Thyroid gland (tissue), 4 donors: ENCODE data around the gene SLC8B1. TPM values are rescaled to one million over a fixed set of nuclear protein-coding genes. Genes with fewer than 3 reads are reported as not detected.

Experiments used
- DNase-seq, 2 donors: peaks; one replicate each; pipeline ENCODE4 v3.0.0-alpha.2; 2019
- H3K27ac ChIP-seq, 3 donors: fragments of 200-600 bp; sonication (generic); 1 replicate in 2 of 3; 2 replicates in 1 of 3; pipeline ENCODE4 v1.5.1; 2016 to 2019; ENCODE audit warnings: mild to moderate bottlenecking in 1 of 3, moderate library complexity in 1 of 3
- H3K27me3 ChIP-seq: fragments of 200-600 bp; sonication (generic); one replicate; pipeline ENCODE4 v1.5.1; 2019
- H3K36me3 ChIP-seq, 2 donors: fragments of 200-600 bp; sonication (generic); one replicate each; pipeline ENCODE4 v1.5.1; 2016 to 2019
- H3K4me1 ChIP-seq, 2 donors: fragments of 200-600 bp; sonication (generic); one replicate each; pipeline ENCODE4 v1.5.1; 2017 to 2019
- H3K4me3 ChIP-seq, 3 donors: fragments of 200-600 bp; sonication (generic); replicated peaks in 1 of 3; 1 replicate in 2 of 3; 2 replicates in 1 of 3; pipeline ENCODE4 v1.5.1; 2016; ENCODE audit warnings: mild to moderate bottlenecking in 1 of 3
- H3K9me3 ChIP-seq: fragments of 200-600 bp; sonication (generic); one replicate; pipeline ENCODE4 v1.5.1; 2017
- POLR2A ChIP-seq, 2 donors: fragments of 450-650 bp; IDR thresholded peaks; one replicate each; pipeline ENCODE4 v1.6.1; 2017; ENCODE audit warnings: antibody characterized with exemption in 2 of 2, mild to moderate bottlenecking in 2 of 2, moderate library complexity in 1 of 2
- WGBS, 2 donors: methylation state at CpG; one replicate each; pipeline ENCODE4 v1.1.5; 2017; 5-methylcytosine and 5-hydroxymethylcytosine counted together
- intact Hi-C: fragments of 100-400 bp; cut with DNase I; formaldehyde crosslinking; loops from one replicate; pipeline ENCODE4 v1.15.1; 2023
- total RNA-seq, 4 donors: library from RNA; depleted of rRNA; stranded (reverse); fragments of >200 nt; gene quantifications; one replicate each; pipeline ENCODE4 v1.2.3, GENCODE V29; 2016
- TF ChIP-seq, protein P1 (sequence below), 6 experiments: fragments of 200-600 bp in 3 of 6; fragments of 450-650 bp in 3 of 6; sonication (generic) in 3 of 6; IDR thresholded peaks; one replicate each; pipeline ENCODE4 v1.5.1; 2016 to 2019; ENCODE audit warnings: antibody characterized with exemption in 6 of 6, mild to moderate bottlenecking in 2 of 6, inconsistent platforms in 1 of 6, moderate library complexity in 1 of 6

Gene SLC8B1
- total RNA-seq, 4 donors from 2014 or later = 23.3 to 50.5 (median 30.7) TPM

DNA sequence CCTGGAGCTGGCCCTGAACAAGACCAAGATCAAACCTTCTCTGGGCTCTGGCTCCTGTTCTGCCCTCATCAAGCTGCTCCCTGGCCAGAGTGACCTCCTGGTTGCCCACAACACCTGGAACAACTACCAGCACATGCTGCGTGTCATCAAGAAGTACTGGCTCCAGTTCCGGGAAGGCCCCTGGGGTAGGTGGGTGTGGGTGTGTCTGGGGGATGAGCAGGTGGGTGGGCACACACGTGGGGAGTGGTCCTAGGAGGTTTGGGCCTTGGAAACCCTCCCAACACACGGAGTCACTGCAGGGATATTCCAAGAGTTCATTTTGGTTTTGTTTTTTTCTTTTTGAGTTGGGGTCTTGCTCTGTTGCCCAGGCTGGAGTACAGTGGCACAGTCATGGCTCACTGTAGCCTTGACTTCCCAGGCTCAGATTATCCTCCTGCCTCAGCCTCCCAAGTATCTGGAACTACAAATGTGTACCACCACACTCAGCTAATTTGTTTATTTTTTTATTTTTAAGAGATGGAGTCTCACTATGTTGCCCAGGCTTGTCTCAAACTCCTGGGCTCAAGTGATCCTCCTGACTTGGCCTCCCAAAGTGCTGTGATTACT, 40.0 kb upstream of the SLC8B1 start:
- H3K9me3 ChIP-seq = no peaks in the 10 kb centered on the region
- H3K4me1 ChIP-seq = no peaks in the 10 kb centered on the region
- no peak for DNase-seq
- peaks cover 0 to 27% of the 10 kb centered on the region in 2 donors for H3K36me3 ChIP-seq
- no peaks in the 10 kb centered on the region for H3K27me3 ChIP-seq
- intact Hi-C loops = no loop called here
- no peak for TF ChIP-seq POLR2A (IDR thresholded peaks at IDR 0.05)
- TF ChIP-seq, protein P1, sequence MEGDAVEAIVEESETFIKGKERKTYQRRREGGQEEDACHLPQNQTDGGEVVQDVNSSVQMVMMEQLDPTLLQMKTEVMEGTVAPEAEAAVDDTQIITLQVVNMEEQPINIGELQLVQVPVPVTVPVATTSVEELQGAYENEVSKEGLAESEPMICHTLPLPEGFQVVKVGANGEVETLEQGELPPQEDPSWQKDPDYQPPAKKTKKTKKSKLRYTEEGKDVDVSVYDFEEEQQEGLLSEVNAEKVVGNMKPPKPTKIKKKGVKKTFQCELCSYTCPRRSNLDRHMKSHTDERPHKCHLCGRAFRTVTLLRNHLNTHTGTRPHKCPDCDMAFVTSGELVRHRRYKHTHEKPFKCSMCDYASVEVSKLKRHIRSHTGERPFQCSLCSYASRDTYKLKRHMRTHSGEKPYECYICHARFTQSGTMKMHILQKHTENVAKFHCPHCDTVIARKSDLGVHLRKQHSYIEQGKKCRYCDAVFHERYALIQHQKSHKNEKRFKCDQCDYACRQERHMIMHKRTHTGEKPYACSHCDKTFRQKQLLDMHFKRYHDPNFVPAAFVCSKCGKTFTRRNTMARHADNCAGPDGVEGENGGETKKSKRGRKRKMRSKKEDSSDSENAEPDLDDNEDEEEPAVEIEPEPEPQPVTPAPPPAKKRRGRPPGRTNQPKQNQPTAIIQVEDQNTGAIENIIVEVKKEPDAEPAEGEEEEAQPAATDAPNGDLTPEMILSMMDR (IDR thresholded peaks at IDR 0.05) = no peak
- 92 to 94% methylated on average over 4 of the region's 4 CpGs for WGBS, 2 donors
- no peak overlapping the region for H3K27ac ChIP-seq
- H3K4me3 ChIP-seq = no peak overlapping the region

DNA sequence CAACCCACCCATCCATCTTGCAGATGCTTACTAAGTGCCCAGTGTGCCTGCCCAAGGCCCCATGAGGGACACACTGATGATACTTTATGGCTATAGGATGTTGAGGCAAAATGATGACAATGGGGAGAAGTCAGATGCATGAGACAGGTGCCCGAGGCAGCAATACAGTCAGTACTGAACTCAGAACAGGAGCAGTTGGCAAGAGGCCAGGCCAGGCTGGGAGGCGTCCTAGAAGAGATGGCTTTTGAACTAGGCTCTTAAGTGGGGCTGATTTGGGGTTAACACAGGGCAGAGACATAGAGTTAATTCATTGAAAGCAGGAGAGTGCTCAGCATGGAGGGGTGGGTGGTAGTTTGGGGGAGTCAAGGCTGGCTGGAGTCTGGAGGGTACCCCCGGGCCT, 39.1 kb upstream of the SLC8B1 start:
- peak; percentile 14 to 17 for DNase-seq
- WGBS, 2 donors = 56 to 75% methylated on average over 2 to 3 of the region's 3 CpGs
- Histone ChIP-seq H3K27me3 (no peaks in the 10 kb centered on the region), H3K9me3 (no peaks in the 10 kb centered on the region), H3K4me3 (no peak overlapping the region), H3K4me1 (no peaks in the 10 kb centered on the region), H3K27ac (no peak overlapping the region), H3K36me3 (peaks cover 0 to 27% of the 10 kb centered on the region in 2 donors)
- TF ChIP-seq POLR2A (IDR thresholded peaks at IDR 0.05) = no peak
- TF ChIP-seq, protein P1 (IDR thresholded peaks at IDR 0.05) = no peak
- intact Hi-C loops = no loop called here

DNA sequence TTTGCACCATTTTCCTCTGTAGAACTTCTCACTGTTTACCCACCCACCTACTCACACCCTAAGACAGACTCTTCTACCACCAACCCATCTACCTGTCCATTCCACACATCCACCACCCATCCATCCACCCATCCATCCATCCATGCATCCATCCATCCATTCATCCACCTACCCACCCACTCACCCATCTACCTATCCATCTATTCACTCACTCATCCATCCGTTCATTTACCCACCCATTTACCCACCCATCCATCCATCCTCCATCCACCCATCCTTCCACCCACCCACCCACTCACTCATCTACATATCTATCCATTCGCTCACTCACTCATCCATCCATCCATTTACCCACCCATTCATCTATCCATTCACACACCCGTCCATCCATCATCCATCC, 38.5 kb upstream of the SLC8B1 start:
- Histone ChIP-seq H3K27ac (no peak overlapping the region), H3K4me1 (no peaks in the 10 kb centered on the region), H3K36me3 (peaks cover 0 to 27% of the 10 kb centered on the region in 2 donors), H3K27me3 (no peaks in the 10 kb centered on the region), H3K9me3 (no peaks in the 10 kb centered on the region), H3K4me3 (no peak overlapping the region)
- 95 to 98% methylated on average over 3 of the region's 3 CpGs for WGBS, 2 donors
- no peak for DNase-seq
- intact Hi-C loops = no loop called here
- no peak for TF ChIP-seq POLR2A (IDR thresholded peaks at IDR 0.05)
- TF ChIP-seq, protein P1 (IDR thresholded peaks at IDR 0.05) = no peak

DNA sequence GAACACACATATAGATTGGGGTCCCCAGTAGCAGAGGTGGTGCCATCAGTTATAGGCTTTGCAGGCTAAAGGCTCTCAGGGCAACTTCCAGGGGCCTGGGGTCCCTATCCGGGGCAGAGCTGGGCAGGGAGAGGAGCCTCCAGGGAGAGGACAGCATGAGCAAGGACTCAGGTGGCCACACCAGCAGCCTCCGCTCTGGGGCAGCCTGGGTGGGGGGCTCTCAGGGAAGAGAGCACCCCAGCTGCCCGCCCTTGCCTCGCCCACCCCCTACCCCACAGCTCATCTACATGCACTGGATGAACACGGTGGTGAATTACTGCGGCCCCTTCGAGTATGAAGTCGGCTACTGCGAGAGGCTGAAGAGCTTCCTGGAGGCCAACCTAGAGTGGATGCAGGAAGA, 37.5 kb upstream of the SLC8B1 start:
- Histone ChIP-seq H3K36me3 (peaks cover 0 to 27% of the 10 kb centered on the region in 2 donors), H3K27ac (no peak overlapping the region), H3K9me3 (no peaks in the 10 kb centered on the region), H3K4me1 (no peaks in the 10 kb centered on the region), H3K4me3 (no peak overlapping the region), H3K27me3 (no peaks in the 10 kb centered on the region)
- 95 to 100% methylated on average over 5 to 7 of the region's 9 CpGs for WGBS, 2 donors
- TF ChIP-seq POLR2A (IDR thresholded peaks at IDR 0.05) = no peak
- TF ChIP-seq, protein P1 (IDR thresholded peaks at IDR 0.05) = no peak
- intact Hi-C loops = no loop called here
- no peak for DNase-seq

DNA sequence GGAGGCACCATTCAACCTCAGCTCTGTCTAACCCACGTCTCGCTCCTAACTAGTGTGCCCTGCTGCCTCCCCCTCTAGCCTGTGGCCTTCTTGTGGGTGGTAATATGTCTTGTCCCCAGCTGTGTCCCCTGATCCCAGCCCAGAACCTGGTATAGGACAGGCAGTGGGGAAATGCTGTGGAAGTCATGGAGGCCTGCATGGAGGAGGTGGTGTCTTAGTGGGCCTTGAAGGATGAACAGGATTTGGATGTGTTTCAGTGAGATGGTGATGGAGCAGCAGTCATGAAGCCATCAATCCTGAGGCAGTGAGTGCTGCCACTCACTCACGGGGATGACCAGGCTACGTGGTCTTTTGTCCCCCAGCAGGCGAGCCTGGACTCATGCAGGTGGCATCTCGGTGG, 36.9 kb upstream of the SLC8B1 start:
- DNase-seq = no peak
- 93 to 95% methylated on average over 6 of the region's 6 CpGs for WGBS, 2 donors
- no peaks in the 10 kb centered on the region for H3K4me1 ChIP-seq
- H3K4me3 ChIP-seq = no peak overlapping the region
- peaks cover 0 to 27% of the 10 kb centered on the region in 2 donors for H3K36me3 ChIP-seq
- intact Hi-C loops = no loop called here
- H3K9me3 ChIP-seq = no peaks in the 10 kb centered on the region
- no peak for TF ChIP-seq POLR2A (IDR thresholded peaks at IDR 0.05)
- no peak overlapping the region for H3K27ac ChIP-seq
- no peaks in the 10 kb centered on the region for H3K27me3 ChIP-seq
